Prostate gland (tissue), 2 donors: ENCODE results near the gene CBL. TPM values are rescaled to one million over a fixed set of nuclear protein-coding genes. Genes with fewer than 3 reads are reported as not detected.

Experiments used
- DNase-seq: peaks from one replicate; pipeline ENCODE4 v3.0.0-alpha.2; 2019; ENCODE audit warnings: low spot score
- H3K27ac ChIP-seq, 2 donors: fragments of 200-600 bp; sonication (generic); 2 replicates each; pipeline ENCODE4 v1.5.1; 2017 to 2019
- H3K27me3 ChIP-seq: fragments of 200-600 bp; sonication (generic); replicated peaks from 2 replicates; pipeline ENCODE4 v1.5.1; 2019; ENCODE audit not compliant: insufficient read depth
- H3K36me3 ChIP-seq, 2 donors: fragments of 200-600 bp; sonication (generic); 1 replicate in 1 of 2; 2 replicates in 1 of 2; pipeline versions ENCODE4 v1.5.1 to v1.8.1; 2017 to 2019
- H3K4me1 ChIP-seq: fragments of 200-600 bp; sonication (generic); replicated peaks from 2 replicates; pipeline ENCODE4 v1.5.1; 2019
- H3K4me3 ChIP-seq, 2 donors: fragments of 200-600 bp; sonication (generic); 2 replicates each; pipeline ENCODE4 v1.5.1; 2017 to 2019
- H3K9me3 ChIP-seq: fragments of 200-600 bp; sonication (generic); 2 replicates; pipeline ENCODE4 v1.5.1; 2017
- POLR2A ChIP-seq: fragments of 450-650 bp; IDR thresholded peaks from one replicate; pipeline ENCODE4 v1.6.1; 2016; ENCODE audit warnings: antibody characterized with exemption, mild to moderate bottlenecking
- POLR2AphosphoS5 ChIP-seq: sonication (generic); formaldehyde crosslinking; IDR thresholded peaks from one replicate; pipeline ENCODE4 v1.6.1; 2017; ENCODE audit warnings: antibody characterized with exemption
- WGBS: methylation state at CpG from one replicate; pipeline ENCODE4 v1.1.5; 2018; 5-methylcytosine and 5-hydroxymethylcytosine counted together
- intact Hi-C: fragments of 100-400 bp; cut with DNase I; formaldehyde crosslinking; loops from one replicate; pipeline ENCODE4 v1.14.2; 2022
- total RNA-seq, 2 donors: library from RNA; depleted of rRNA; stranded (reverse); fragments of >200 nt; gene quantifications; one replicate each; pipeline ENCODE4 v1.1.0, GENCODE V29; 2016
- TF ChIP-seq, protein P1 (sequence below), 4 experiments: fragments of 200-600 bp in 2 of 4; fragments of 450-650 bp in 2 of 4; sonication (generic) in 2 of 4; IDR thresholded peaks; 1 replicate in 3 of 4; 2 replicates in 1 of 4; pipeline ENCODE4 v1.5.1; 2016 to 2019; ENCODE audit warnings: antibody characterized with exemption in 4 of 4, mild to moderate bottlenecking in 2 of 4, moderate library complexity in 2 of 4

The CBL gene
- total RNA-seq, 2 donors from 2014 or later: 9.8 to 38.8 TPM

DNA sequence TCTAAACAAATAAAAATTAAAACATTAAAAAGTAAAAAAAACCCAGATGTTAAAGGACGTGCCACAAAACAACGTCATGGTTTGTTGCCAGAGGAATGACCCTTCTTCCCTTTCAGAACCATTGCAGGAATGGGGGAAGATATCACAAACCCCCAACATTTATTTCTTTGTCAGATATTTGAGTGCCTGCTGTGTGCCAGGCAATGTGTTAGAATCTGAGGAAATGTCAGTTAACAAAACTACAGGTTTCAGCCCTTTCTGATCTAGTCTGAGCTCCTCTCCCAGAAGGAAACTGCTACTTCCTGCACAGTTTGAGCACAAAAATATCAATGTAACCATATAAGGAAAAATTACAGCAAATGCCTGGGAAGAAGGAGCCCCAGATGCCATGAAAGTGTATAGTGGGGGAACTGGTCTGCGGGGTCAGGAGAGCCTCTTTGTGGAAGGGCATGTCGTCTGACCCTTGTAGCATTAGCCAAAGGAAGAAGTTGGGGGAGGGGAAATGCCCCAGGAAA, 27.9 kb upstream of the CBL start:
- no peaks in the 10 kb centered on the region for H3K9me3 ChIP-seq
- intact Hi-C loops: no loop called here
- H3K4me1 ChIP-seq: no peaks in the 10 kb centered on the region
- no peak for TF ChIP-seq POLR2A
- TF ChIP-seq, protein P1, sequence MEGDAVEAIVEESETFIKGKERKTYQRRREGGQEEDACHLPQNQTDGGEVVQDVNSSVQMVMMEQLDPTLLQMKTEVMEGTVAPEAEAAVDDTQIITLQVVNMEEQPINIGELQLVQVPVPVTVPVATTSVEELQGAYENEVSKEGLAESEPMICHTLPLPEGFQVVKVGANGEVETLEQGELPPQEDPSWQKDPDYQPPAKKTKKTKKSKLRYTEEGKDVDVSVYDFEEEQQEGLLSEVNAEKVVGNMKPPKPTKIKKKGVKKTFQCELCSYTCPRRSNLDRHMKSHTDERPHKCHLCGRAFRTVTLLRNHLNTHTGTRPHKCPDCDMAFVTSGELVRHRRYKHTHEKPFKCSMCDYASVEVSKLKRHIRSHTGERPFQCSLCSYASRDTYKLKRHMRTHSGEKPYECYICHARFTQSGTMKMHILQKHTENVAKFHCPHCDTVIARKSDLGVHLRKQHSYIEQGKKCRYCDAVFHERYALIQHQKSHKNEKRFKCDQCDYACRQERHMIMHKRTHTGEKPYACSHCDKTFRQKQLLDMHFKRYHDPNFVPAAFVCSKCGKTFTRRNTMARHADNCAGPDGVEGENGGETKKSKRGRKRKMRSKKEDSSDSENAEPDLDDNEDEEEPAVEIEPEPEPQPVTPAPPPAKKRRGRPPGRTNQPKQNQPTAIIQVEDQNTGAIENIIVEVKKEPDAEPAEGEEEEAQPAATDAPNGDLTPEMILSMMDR (IDR thresholded peaks at IDR 0.05): no peak
- no peaks in the 10 kb centered on the region for H3K27me3 ChIP-seq
- H3K4me3 ChIP-seq: no peak overlapping the region
- 75% methylated on average over 4 of the region's 4 CpGs for WGBS
- peaks cover 0 to 4% of the 10 kb centered on the region in 2 donors for H3K36me3 ChIP-seq
- H3K27ac ChIP-seq: no peak overlapping the region
- no peak for DNase-seq

DNA sequence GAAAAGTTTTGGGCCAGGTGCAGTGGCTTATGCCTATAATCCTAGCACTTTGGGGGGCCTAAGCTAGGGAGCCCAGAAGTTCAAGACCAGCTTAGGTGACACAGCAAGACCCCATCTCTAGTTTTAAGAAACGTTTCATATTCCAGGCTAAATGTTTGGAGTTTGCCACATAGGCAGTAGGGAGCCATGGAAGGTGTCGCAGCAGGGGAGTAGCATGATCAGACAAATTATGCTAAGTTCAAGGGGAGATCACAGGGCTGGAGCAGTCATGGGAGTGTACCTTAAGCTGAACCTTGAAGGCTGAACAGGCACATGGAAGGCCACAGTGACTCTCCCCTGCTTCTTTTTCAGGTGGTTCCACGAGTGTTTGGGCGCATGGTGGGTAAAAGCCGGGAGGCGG, 26.8 kb upstream of the CBL start:
- TF ChIP-seq, protein P1 (IDR thresholded peaks at IDR 0.05): no peak
- no peak for TF ChIP-seq POLR2A
- TF ChIP-seq POLR2AphosphoS5: no peak

DNA sequence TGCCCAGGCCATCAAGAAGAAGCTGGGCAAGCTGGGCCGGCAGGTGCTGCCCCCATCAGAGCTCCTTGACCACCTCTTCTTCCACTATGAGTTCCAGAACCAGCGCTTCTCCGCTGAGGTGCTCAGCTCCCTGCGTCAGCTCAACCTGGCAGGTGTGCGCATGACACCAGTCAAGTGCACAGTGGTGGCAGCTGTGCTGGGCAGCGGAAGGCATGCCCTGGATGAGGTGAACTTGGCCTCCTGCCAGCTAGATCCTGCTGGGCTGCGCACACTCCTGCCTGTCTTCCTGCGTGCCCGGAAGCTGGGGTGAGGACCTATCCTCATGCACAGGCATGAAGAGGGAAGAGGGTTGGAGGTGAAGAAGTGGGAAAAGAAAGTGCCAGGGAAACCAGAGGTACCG, 26.2 kb upstream of the CBL start:
- TF ChIP-seq POLR2A (no peak), POLR2AphosphoS5 (no peak)
- TF ChIP-seq, protein P1 (IDR thresholded peaks at IDR 0.05): no peak
- WGBS: 81% methylated on average over 10 of the region's 10 CpGs
- peaks cover 0 to 4% of the 10 kb centered on the region in 2 donors for H3K36me3 ChIP-seq

More for the DNA sequence above, 26.8 kb upstream of the CBL start:
- Histone ChIP-seq H3K27ac (no peak overlapping the region), H3K9me3 (no peaks in the 10 kb centered on the region), H3K27me3 (no peaks in the 10 kb centered on the region), H3K4me3 (no peak overlapping the region), H3K36me3 (peaks cover 0 to 4% of the 10 kb centered on the region in 2 donors), H3K4me1 (no peaks in the 10 kb centered on the region)
- intact Hi-C loops: no loop called here
- 94% methylated on average over 6 of the region's 6 CpGs for WGBS
- no peak for DNase-seq

DNA sequence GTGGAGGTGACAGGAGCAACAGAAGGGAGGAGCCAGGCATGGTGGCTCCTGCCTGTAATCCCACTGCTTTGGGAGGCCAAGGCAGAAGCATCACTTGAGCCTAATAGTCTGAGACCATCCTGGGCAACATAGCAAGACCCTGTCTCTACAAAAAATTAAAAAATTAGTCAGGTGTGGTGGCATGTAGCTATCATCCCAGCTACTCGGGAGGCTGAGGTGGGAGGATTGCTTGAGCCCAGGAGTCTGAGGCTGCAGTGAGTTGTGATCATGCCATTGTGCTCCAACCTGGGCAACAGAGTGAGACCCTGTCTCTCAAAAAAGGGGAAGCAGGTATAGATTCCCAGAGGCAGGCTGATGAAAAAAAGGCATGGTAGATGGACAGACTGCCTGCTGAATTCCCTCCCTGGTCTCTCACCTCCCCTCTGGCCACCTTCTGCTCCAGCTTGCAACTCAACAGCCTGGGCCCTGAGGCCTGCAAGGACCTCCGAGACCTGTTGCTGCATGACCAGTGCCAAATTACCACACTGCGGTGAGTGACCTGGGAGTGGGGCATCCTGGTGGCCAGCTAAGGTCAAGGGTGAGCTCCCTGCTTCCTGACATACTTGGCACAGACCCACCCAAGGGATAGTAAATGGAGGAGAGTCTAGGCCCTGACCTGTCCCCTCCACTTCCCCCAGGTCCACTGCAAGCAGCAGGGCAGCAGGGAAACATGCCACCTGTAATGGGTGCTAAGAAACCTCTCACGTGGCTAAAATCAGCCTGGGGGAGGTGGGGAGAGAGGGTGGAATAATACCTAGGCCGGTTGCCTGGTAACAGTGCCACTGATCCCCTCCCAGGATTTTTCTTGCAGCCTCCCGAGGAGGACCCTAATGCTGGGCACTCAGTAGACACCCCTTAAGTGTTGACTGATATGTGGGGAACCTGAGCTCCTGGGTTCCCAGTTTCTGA, 25.1 kb upstream of the CBL start:
- intact Hi-C loops: no loop called here
- Histone ChIP-seq H3K27me3 (no peaks in the 10 kb centered on the region), H3K4me3 (no peak overlapping the region), H3K4me1 (no peaks in the 10 kb centered on the region), H3K27ac (no peak overlapping the region), H3K9me3 (no peaks in the 10 kb centered on the region), H3K36me3 (peaks cover 0 to 4% of the 10 kb centered on the region in 2 donors)
- no peak for DNase-seq
- TF ChIP-seq, protein P1 (IDR thresholded peaks at IDR 0.05): no peak
- TF ChIP-seq POLR2AphosphoS5 (no peak), POLR2A (no peak)
- WGBS: 86% methylated on average over 6 of the region's 6 CpGs

More for the DNA sequence above, 26.2 kb upstream of the CBL start:
- intact Hi-C loops: no loop called here
- Histone ChIP-seq H3K27me3 (no peaks in the 10 kb centered on the region), H3K9me3 (no peaks in the 10 kb centered on the region), H3K4me3 (no peak overlapping the region), H3K27ac (no peak overlapping the region), H3K4me1 (no peaks in the 10 kb centered on the region)
- no peak for DNase-seq
